Brain microvascular endothelial cell (primary cell): ENCODE data around the gene ZRANB1.

ENCODE experiments used
- DNase-seq: peaks from one replicate; pipeline ENCODE4 v3.0.0-alpha.2; 2020
- H3K27ac ChIP-seq: fragments of 250-450 bp; sonication (Bioruptor Pico); 2 replicates; pipeline ENCODE4 v1.5.1; 2020; ENCODE audit warnings: mild to moderate bottlenecking, moderate library complexity
- H3K27me3 ChIP-seq: fragments of 250-450 bp; sonication (Bioruptor Pico); replicated peaks from 2 replicates; pipeline ENCODE4 v1.5.1; 2020; ENCODE audit warnings: mild to moderate bottlenecking
- H3K36me3 ChIP-seq: fragments of 250-450 bp; sonication (Bioruptor Pico); replicated peaks from 2 replicates; pipeline ENCODE4 v1.5.1; 2020; ENCODE audit warnings: mild to moderate bottlenecking
- H3K4me3 ChIP-seq: 2 replicates; pipeline ENCODE4 v1.5.1; 2011; ENCODE audit warnings: low read depth, mild to moderate bottlenecking, control low read depth, low read length, moderate library complexity
- in situ Hi-C: cut with HindIII; loops from 2 replicates; pipeline ENCODE4 v1.10.0; 2017; ENCODE audit warnings: low sequenced_read_pairs, low pct_ligation_motif_present
- TF ChIP-seq, protein P1 (sequence below): IDR thresholded peaks from 2 replicates; pipeline ENCODE4 v1.5.1; 2011; ENCODE audit warnings: low read depth, mild to moderate bottlenecking, moderate library complexity, low read length, control low read depth, inconsistent platforms; ENCODE audit errors: missing control alignments

The ZRANB1 gene

DNA sequence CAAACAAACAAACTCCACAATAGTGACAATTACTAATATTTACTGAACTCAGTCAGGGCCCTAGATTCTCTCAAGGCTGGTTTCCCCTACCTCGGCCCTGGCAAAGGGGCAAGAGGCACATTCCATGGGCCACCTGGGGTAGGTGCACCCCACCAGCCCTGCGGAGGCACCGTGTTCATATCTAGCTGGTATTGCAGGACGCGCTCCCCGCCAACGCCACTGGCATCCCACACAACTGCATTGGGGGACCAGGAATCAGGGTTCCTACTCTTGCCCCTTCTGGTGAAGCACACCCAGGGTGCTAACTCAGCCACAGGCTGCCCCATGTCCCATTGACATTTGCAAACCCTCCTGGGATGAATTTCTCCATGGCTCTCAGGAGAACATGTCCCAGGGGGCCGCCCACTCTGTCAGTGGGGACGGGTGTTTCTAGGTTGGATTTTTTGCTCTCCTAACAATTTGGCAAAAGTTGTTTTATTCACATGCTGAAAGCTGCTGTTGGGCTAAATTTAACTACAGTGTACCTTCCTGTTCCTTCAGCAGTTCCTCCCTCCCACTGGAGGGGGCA, 76.7 kb downstream of the ZRANB1 start:
- TF ChIP-seq, protein P1, sequence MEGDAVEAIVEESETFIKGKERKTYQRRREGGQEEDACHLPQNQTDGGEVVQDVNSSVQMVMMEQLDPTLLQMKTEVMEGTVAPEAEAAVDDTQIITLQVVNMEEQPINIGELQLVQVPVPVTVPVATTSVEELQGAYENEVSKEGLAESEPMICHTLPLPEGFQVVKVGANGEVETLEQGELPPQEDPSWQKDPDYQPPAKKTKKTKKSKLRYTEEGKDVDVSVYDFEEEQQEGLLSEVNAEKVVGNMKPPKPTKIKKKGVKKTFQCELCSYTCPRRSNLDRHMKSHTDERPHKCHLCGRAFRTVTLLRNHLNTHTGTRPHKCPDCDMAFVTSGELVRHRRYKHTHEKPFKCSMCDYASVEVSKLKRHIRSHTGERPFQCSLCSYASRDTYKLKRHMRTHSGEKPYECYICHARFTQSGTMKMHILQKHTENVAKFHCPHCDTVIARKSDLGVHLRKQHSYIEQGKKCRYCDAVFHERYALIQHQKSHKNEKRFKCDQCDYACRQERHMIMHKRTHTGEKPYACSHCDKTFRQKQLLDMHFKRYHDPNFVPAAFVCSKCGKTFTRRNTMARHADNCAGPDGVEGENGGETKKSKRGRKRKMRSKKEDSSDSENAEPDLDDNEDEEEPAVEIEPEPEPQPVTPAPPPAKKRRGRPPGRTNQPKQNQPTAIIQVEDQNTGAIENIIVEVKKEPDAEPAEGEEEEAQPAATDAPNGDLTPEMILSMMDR = no peak
- Histone ChIP-seq H3K36me3 (no peaks in the 10 kb centered on the region), H3K4me3 (no peak overlapping the region), H3K27me3 (no peaks in the 10 kb centered on the region), H3K27ac (no peak overlapping the region)
- no peak for DNase-seq
- in situ Hi-C loops = no loop called here

DNA sequence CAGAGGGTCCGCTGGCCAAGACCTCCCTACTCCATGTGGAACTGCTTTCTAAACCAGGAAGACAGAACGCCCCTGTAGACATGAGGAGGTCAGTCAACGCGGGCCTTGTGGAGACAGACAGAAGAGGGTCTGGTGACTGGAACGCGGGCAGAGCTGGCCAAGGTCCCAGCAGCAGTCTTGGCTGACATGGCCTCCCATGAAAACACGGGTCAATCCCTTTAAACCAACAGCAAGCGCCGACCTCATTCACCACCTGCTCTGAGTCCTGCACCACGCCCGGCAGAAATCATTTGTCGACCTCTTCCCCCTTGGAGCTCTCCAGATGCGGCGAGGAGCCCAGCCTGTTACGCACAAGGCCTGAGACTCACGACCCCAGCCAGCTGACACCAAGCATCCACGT, 78.5 kb downstream of the ZRANB1 start:
- no peak overlapping the region for H3K27ac ChIP-seq
- no peak for DNase-seq
- H3K36me3 ChIP-seq = no peaks in the 10 kb centered on the region
- H3K4me3 ChIP-seq = no peak overlapping the region
- in situ Hi-C loops = no loop called here
- TF ChIP-seq, protein P1 = no peak
- no peaks in the 10 kb centered on the region for H3K27me3 ChIP-seq

DNA sequence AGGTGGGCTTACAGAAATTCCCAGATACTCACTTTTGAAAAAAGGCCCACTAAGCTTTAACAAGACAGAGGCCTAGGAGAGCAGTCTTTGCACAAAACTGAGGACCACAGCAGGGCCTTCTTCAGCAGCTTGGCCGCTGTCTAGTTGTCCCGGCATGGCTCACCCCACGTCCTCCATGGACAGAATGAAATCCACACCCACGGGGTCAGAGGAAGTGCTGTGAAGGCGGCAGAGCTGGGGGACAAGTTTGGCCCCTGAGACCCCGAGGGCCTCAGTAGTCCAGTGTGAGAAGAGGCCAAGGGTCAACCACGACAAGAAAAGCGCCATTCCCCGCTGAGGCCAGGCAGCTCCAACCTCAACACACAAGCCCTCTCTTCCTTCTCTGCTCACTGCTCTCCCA, 78.9 kb downstream of the ZRANB1 start:
- Histone ChIP-seq H3K27me3 (no peaks in the 10 kb centered on the region), H3K27ac (no peak overlapping the region), H3K4me3 (no peak overlapping the region), H3K36me3 (no peaks in the 10 kb centered on the region)
- in situ Hi-C loops = no loop called here
- TF ChIP-seq, protein P1 = no peak
- DNase-seq = no peak

DNA sequence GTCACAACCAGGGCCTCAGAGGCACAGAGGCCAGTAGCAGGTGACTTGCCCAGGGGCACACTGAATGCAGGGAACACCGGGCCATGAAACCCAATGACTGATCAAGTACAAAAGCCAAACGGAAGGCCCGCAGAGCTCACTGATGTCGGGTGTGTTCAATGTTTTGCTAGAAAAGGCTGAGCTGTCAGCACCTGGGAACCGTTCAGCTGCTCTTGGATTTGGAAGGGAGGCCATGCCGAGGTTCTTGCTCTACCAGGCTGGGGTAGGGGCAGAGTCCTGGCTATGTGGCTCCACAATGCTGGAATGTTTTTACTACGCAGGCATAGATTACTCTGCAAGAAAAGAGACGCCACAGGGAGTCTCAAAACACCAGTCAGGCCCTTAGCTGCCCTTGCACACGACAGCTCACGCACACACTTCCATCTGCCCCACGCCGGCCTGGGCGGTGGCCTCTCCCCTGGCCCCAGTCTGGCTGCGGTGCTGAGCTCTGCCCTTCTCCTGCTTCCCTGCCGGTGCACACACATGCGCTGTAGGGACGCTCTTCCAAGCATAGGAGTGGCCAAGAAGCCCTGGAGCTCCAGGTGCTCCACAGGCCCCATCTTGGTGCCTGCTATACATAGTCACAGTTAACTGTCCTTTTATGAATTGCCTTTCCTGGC, 79.9 kb downstream of the ZRANB1 start:
- Histone ChIP-seq H3K36me3 (no peaks in the 10 kb centered on the region), H3K27me3 (no peaks in the 10 kb centered on the region), H3K27ac (no peak overlapping the region), H3K4me3 (no peak overlapping the region)
- TF ChIP-seq, protein P1 = no peak
- DNase-seq = no peak
- in situ Hi-C loops = no loop called here

DNA sequence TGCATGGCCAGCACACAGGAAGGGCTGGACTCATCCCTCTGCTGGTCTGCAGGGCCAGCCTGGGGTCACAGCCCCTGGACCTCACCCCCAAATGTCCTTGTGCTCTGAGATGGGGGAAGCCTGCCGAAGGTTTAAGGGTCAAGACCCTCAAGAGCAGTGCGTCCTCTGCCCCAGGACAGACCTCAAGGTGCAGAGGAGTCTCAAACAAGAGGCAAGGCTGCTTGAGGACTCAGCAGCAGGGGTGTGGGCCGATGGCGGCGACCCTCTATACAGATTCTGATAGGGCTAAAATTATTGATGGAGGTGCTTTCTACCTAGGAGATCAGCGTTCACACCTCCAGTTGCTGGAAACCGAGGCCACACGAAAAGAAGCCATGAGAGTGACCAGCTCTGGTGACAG, 80.7 kb downstream of the ZRANB1 start:
- Histone ChIP-seq H3K27ac (no peak overlapping the region), H3K4me3 (no peak overlapping the region), H3K27me3 (no peaks in the 10 kb centered on the region), H3K36me3 (no peaks in the 10 kb centered on the region)
- TF ChIP-seq, protein P1 = no peak
- in situ Hi-C loops = no loop called here
- no peak for DNase-seq

DNA sequence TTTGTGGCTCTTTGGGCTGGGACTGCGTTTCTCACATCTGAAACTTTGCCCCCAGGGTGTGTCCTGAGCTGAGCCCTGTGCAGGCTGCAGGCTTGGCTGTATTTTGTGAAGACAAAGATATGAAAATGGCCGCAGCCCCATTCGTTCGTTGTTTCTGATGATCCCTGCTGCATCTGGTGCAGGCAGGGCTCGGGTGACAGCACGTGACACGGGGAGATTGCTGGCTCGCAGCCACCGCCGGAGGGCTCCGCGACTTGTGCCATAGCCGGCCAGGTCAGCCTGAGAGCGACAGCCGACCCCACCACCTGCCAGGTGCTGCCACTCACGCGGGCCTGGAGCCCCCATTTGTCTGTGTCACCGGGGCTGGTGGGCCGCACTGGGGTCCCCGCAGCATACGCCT, 81.3 kb downstream of the ZRANB1 start:
- no peak overlapping the region for H3K27ac ChIP-seq
- H3K36me3 ChIP-seq = no peaks in the 10 kb centered on the region
- H3K4me3 ChIP-seq = no peak overlapping the region
- TF ChIP-seq, protein P1 = no peak
- in situ Hi-C loops = no loop called here
- no peak for DNase-seq
- no peaks in the 10 kb centered on the region for H3K27me3 ChIP-seq
